GM12891 (cell line): ENCODE measurements around the gene TIAM1.

Source experiments
- POLR2A ChIP-seq: IDR thresholded peaks from 2 replicates; pipeline ENCODE4 v1.6.1; 2011; ENCODE audit warnings: low read depth, low read length, control low read depth
- POLR2AphosphoS5 ChIP-seq: IDR thresholded peaks from 2 replicates; pipeline ENCODE4 v1.6.1; 2011; ENCODE audit warnings: low read depth, low read length, control low read depth
- POU2F2 ChIP-seq: IDR thresholded peaks from 2 replicates; pipeline ENCODE4 v1.6.1; 2011; ENCODE audit warnings: low read depth, mild to moderate bottlenecking, control low read depth, low read length, moderate library complexity

DNA sequence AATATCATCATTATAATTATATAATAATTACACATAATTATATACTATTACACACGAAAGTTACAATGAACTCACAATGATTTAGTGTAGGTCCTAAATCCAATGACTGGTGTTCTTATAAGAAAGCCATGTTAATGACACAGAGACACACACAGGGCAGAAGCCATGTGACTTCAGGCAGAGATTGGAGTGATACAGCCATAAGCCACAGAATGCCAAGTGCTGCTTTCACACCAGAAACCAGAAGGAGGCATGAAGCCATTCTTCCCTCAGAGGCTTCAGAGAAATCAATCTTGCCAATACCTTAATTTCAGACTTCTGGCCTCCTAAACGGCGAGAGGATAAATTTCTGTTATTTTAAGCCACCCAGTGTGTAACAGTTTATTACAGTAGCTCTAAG is 158.4 kb downstream of the TIAM1 start:
- TF ChIP-seq POU2F2 (no peak), POLR2A (no peak), POLR2AphosphoS5 (no peak)
